ENCODE results near the gene SORL1. TPM values are rescaled to one million over a fixed set of nuclear protein-coding genes. Genes with fewer than 3 reads are reported as not detected.

SORL1 gene
- total RNA-seq, 1 experiment from 2014 or later = 68.3 TPM

DNA sequence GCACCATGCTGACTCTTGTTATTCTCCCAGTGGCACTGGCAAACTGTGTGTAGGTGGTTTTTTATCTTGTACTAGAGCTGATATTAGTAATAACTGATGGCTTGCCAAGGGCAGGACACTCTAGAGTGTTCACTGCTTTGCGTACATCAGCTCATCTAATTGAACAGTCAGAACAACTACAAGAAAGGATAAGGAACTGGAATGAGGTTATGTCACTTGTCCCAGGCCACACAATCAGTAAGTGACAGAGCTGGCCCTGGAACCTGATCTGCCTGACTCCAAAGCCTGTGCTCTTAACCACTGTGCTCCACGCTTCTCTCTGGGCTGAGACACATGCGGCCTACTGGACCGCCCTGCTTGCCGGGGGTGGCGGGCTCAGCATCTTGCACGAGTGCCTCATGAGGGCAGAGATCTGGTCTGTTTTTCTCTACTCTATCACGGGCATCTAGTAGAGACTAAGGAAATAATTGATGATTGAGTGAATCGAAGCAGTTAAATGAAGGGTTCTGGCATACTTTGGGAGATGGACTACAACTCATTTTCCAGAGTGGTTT is 156.5 kb downstream of the SORL1 start:
- no peaks in the 10 kb centered on the region for H3K27me3 Mint-ChIP-seq (ENCODE audit: low read depth)
- no peak for DNase-seq
- no peak for TF ChIP-seq CTCF (conservative IDR thresholded peaks at IDR 0.05)

More for the DNA sequence above, 156.5 kb downstream of the SORL1 start:
- H3K4me1 Mint-ChIP-seq = no peaks in the 10 kb centered on the region
- no CpG with 5 or more reads among the region's 9 CpGs for WGBS (ENCODE audit: extremely low coverage, insufficient read length, low lambda C conversion rate)
- H4K5ac ChIP-seq (ENCODE audit: insufficient read length, low read depth, low read length) = no peak overlapping the region
- no peak overlapping the region for H2BK12ac ChIP-seq (ENCODE audit: insufficient read length, low read depth, low read length)
- H3K4me3 Mint-ChIP-seq = no peak overlapping the region
- H3K9me3 ChIP-seq (ENCODE audit: control insufficient read depth, low read depth, low read length) = no peaks in the 10 kb centered on the region
- H2BK120ac ChIP-seq (ENCODE audit: low read depth, low read length, poor library complexity, severe bottlenecking) = no peak overlapping the region
- H3K4me2 ChIP-seq (ENCODE audit: insufficient read depth, insufficient read length, low read length) = no peak overlapping the region
- H3K79me1 ChIP-seq (ENCODE audit: insufficient read depth, low read depth, low read length, poor library complexity, severe bottlenecking) = no peaks in the 10 kb centered on the region
- no peak overlapping the region for H3K18ac ChIP-seq (ENCODE audit: insufficient read length, low read depth, low read length)
- no peaks in the 10 kb centered on the region for H3K9me3 Mint-ChIP-seq
- no peaks in the 10 kb centered on the region for H3K4me1 ChIP-seq (ENCODE audit: insufficient read depth, low read length)
- no peak overlapping the region for H4K91ac ChIP-seq (ENCODE audit: insufficient read length, low read depth, low read length)
- H3K56ac ChIP-seq (ENCODE audit: insufficient read length, low read depth, low read length) = no peak overlapping the region
- H3K23ac ChIP-seq (ENCODE audit: insufficient read length, low read depth, low read length) = no peak overlapping the region
- H3T11ph ChIP-seq (ENCODE audit: low read length) = no peak overlapping the region
- no peak overlapping the region for H3K14ac ChIP-seq (ENCODE audit: insufficient read depth, low read length)
- no peak overlapping the region for H2BK15ac ChIP-seq (ENCODE audit: low read depth, low read length)
- no peak overlapping the region for H3K9ac ChIP-seq (ENCODE audit: extremely low read depth, insufficient read length, low read length)
- no peak overlapping the region for H3K27ac ChIP-seq (ENCODE audit: insufficient read length, low read depth, low read length)
- H3K4ac ChIP-seq (ENCODE audit: low read depth, low read length) = no peak overlapping the region
- H3K27ac Mint-ChIP-seq = peak overlapping the region in 1 of 3 experiments; percentile 52; a peak in 1 of 7 replicates
- no peak overlapping the region for H4K8ac ChIP-seq (replicated peaks; ENCODE audit: insufficient read length, low read depth, low read length)
- H3K36me3 Mint-ChIP-seq (ENCODE audit: insufficient read depth in 1 of 3, low read depth in 3 of 3) = peaks cover 41 to 93% (median 91%) of the 10 kb centered on the region in 3 experiments
- H2AFZ ChIP-seq (ENCODE audit: low read length) = no peak overlapping the region
- no peaks in the 10 kb centered on the region for H3K23me2 ChIP-seq (ENCODE audit: insufficient read length, low read depth, low read length, poor library complexity, severe bottlenecking)
- no peak overlapping the region for H2AK5ac ChIP-seq (ENCODE audit: insufficient read length, low read length)
- H2BK20ac ChIP-seq (ENCODE audit: low read depth, low read length, poor library complexity, severe bottlenecking) = no peak overlapping the region
- H4K20me1 ChIP-seq (ENCODE audit: control insufficient read depth, insufficient read depth, insufficient read length) = no peaks in the 10 kb centered on the region
- no peak overlapping the region for H2BK5ac ChIP-seq (ENCODE audit: insufficient read length, low read length)
- no peaks in the 10 kb centered on the region for H3K27me3 ChIP-seq (ENCODE audit: insufficient read depth, low read length)
- H3K79me2 ChIP-seq (ENCODE audit: insufficient read depth, low read length) = no peaks in the 10 kb centered on the region

All from H9 (cell line).